Astrocyte (in vitro differentiated cells and primary cell): ENCODE data around the gene DNAJC15. TPM values are rescaled to one million over a fixed set of nuclear protein-coding genes. Genes with fewer than 3 reads are reported as not detected.

Experiments
- DNase-seq: peaks from one replicate; pipeline ENCODE4 v3.0.0-alpha.2; 2010; ENCODE audit warnings: low read depth
- FAIRE-seq: peaks from 2 replicates; lab custom pipeline; 2011; peaks lifted over from hg19 to GRCh38; lab: Jason Lieb, UNC
- H2AFZ ChIP-seq: 2 replicates; pipeline ENCODE4 v1.6.0; 2012; ENCODE audit warnings: low read depth, low read length, inconsistent platforms
- H3K27ac ChIP-seq: 2 replicates; pipeline ENCODE4 v1.5.1; 2011; ENCODE audit warnings: low read depth, low read length, inconsistent platforms
- H3K27me3 ChIP-seq: 2 replicates; pipeline ENCODE4 v1.6.0; 2011; ENCODE audit warnings: low read length, inconsistent platforms; ENCODE audit not compliant: insufficient read depth
- H3K36me3 ChIP-seq: 2 replicates; pipeline ENCODE4 v1.5.1; 2011; ENCODE audit warnings: low read length, inconsistent platforms; ENCODE audit not compliant: insufficient read depth
- H3K4me1 ChIP-seq: 2 replicates; pipeline ENCODE4 v1.5.1; 2011; ENCODE audit warnings: low read length, inconsistent platforms; ENCODE audit not compliant: insufficient read depth
- H3K4me2 ChIP-seq: 2 replicates; pipeline ENCODE4 v1.6.0; 2012; ENCODE audit warnings: low read length, inconsistent platforms
- H3K4me3 ChIP-seq: 2 replicates; pipeline ENCODE4 v1.5.1; 2011; ENCODE audit warnings: low read depth, mild to moderate bottlenecking, low read length, inconsistent platforms; ENCODE audit not compliant: insufficient read depth
- H3K79me2 ChIP-seq: 2 replicates; pipeline ENCODE4 v1.6.0; 2012; ENCODE audit warnings: mild to moderate bottlenecking, low read length, inconsistent platforms; ENCODE audit not compliant: insufficient read depth
- H3K9ac ChIP-seq: 2 replicates; pipeline ENCODE4 v1.6.0; 2012; ENCODE audit warnings: mild to moderate bottlenecking, low read length, inconsistent platforms
- H3K9me3 ChIP-seq: 2 replicates; pipeline ENCODE4 v1.5.1; 2012; ENCODE audit warnings: low read depth, mild to moderate bottlenecking, low read length, inconsistent platforms; ENCODE audit not compliant: insufficient read depth
- H4K20me1 ChIP-seq: 2 replicates; pipeline ENCODE4 v1.6.0; 2012; ENCODE audit warnings: low read length, inconsistent platforms; ENCODE audit not compliant: insufficient read depth
- H3K27ac Mint-ChIP-seq: one replicate; pipeline ENCODE4 v1.8.0; 2021; ENCODE audit warnings: mild to moderate bottlenecking, mixed read lengths; ENCODE audit not compliant: unreplicated experiment
- H3K27me3 Mint-ChIP-seq: one replicate; pipeline ENCODE4 v1.8.0; 2021; ENCODE audit warnings: low read depth, mixed read lengths; ENCODE audit not compliant: unreplicated experiment
- H3K36me3 Mint-ChIP-seq: one replicate; pipeline ENCODE4 v1.8.0; 2021; ENCODE audit warnings: low read depth, mixed read lengths; ENCODE audit not compliant: unreplicated experiment
- H3K4me1 Mint-ChIP-seq: one replicate; pipeline ENCODE4 v1.8.0; 2021; ENCODE audit warnings: low read depth, mixed read lengths; ENCODE audit not compliant: unreplicated experiment
- H3K4me3 Mint-ChIP-seq: one replicate; pipeline ENCODE4 v1.8.0; 2021; ENCODE audit warnings: mild to moderate bottlenecking, moderate library complexity, mixed read lengths; ENCODE audit not compliant: unreplicated experiment
- H3K9me3 Mint-ChIP-seq: one replicate; pipeline ENCODE4 v1.8.0; 2021; ENCODE audit warnings: mild to moderate bottlenecking, mixed read lengths; ENCODE audit not compliant: unreplicated experiment
- EZH2 ChIP-seq: IDR thresholded peaks from 2 replicates; pipeline ENCODE4 v1.6.1; 2012; ENCODE audit warnings: mild to moderate bottlenecking, low read length, inconsistent platforms; ENCODE audit not compliant: insufficient read depth
- total RNA-seq: library from RNA; stranded (reverse); gene quantifications from 2 replicates; pipeline ENCODE4 v1.2.1, GENCODE V29; 2021
- TF ChIP-seq, protein P1 (sequence below): IDR thresholded peaks from 2 replicates; pipeline ENCODE4 v1.5.1; 2011; ENCODE audit warnings: low read depth, mild to moderate bottlenecking, inconsistent platforms, low read length, moderate library complexity; ENCODE audit not compliant: insufficient read depth

Gene DNAJC15
- total RNA-seq, 1 donor from 2014 or later: 13.8 TPM

DNA sequence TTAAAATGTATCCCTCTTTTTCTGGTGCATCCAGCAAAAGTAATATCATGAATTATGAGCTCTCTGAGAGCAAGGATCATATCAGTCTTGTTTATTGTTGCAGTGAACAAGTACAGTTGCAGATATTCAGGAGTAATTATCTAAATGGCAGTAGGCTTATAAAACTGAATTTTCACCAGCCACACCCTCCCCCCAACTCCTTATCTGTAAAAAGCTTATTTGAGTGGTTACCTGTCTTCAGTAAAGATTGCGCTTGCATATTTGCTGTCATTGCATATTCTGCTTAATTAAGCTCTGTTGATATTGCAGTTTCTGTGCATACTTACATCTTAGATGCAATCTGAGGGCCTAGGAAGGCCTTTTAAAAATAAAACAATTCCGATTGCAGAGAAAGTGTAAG is 87.3 kb downstream of the DNAJC15 start:
- Histone ChIP-seq H3K9me3 (no peaks in the 10 kb centered on the region), H3K27me3 (no peaks in the 10 kb centered on the region), H3K79me2 (no peaks in the 10 kb centered on the region), H3K36me3 (no peaks in the 10 kb centered on the region), H4K20me1 (no peaks in the 10 kb centered on the region), H3K27ac (no peak overlapping the region), H3K4me2 (no peak overlapping the region), H3K4me1 (peaks cover 3% of the 10 kb centered on the region), H3K9ac (no peak overlapping the region), H3K4me3 (no peak overlapping the region), H2AFZ (no peak overlapping the region)
- Mint-ChIP-seq H3K27me3 (no peaks in the 10 kb centered on the region), H3K4me3 (no peak overlapping the region), H3K9me3 (no peaks in the 10 kb centered on the region), H3K36me3 (no peaks in the 10 kb centered on the region), H3K27ac (no peak overlapping the region), H3K4me1 (peaks cover 3% of the 10 kb centered on the region)
- TF ChIP-seq, protein P1, sequence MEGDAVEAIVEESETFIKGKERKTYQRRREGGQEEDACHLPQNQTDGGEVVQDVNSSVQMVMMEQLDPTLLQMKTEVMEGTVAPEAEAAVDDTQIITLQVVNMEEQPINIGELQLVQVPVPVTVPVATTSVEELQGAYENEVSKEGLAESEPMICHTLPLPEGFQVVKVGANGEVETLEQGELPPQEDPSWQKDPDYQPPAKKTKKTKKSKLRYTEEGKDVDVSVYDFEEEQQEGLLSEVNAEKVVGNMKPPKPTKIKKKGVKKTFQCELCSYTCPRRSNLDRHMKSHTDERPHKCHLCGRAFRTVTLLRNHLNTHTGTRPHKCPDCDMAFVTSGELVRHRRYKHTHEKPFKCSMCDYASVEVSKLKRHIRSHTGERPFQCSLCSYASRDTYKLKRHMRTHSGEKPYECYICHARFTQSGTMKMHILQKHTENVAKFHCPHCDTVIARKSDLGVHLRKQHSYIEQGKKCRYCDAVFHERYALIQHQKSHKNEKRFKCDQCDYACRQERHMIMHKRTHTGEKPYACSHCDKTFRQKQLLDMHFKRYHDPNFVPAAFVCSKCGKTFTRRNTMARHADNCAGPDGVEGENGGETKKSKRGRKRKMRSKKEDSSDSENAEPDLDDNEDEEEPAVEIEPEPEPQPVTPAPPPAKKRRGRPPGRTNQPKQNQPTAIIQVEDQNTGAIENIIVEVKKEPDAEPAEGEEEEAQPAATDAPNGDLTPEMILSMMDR: no peak
- TF ChIP-seq EZH2: no peak
- DNase-seq: no peak
- FAIRE-seq: no peak

DNA sequence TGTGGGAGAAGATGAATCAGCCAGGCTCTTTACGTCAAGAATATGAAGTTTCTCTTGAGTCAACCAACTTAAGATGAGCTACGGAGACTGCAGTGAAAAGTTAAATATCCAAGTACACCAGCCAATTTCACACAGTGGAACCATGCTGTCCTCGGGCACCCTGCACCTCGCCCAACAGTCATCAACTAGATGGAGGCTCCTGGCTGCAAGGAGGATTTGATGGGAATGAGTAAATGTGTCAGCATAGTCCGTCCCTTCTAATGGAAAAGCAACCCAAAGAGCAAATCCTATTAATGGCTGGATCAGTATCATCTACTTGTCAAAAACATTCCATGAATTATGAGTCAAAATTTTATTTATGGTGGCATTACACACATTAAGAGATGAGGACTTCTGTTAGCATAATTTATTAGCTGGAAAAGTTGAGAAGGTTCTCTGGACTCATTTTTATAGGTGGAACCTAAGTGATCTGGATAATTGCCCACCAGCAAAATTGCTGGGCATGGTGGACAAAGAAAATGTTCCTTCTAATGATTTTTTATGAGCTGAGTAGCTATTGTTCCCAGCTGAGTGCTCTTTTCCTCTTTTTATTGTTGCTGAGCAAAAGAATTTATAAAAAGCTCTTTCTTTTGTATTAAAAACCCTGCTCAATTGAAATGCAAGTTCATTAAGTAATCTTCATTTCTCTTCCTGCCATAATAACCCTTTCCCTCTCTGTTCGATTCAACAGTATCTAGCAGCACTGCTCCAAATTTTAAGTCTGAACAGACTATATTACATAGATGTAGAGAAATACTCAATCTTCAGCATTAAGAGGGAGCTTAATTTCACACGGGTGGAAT is 88.4 kb downstream of the DNAJC15 start:
- H3K4me3 ChIP-seq: no peak overlapping the region
- no peak overlapping the region for H3K27ac ChIP-seq
- H4K20me1 ChIP-seq: no peaks in the 10 kb centered on the region
- H3K9me3 ChIP-seq: no peaks in the 10 kb centered on the region
- no peak overlapping the region for H2AFZ ChIP-seq
- H3K79me2 ChIP-seq: no peaks in the 10 kb centered on the region
- Mint-ChIP-seq H3K9me3 (no peaks in the 10 kb centered on the region), H3K27ac (no peak overlapping the region), H3K4me3 (no peak overlapping the region), H3K36me3 (no peaks in the 10 kb centered on the region), H3K27me3 (no peaks in the 10 kb centered on the region), H3K4me1 (peaks cover 3% of the 10 kb centered on the region)
- no peak overlapping the region for H3K9ac ChIP-seq
- no peak for TF ChIP-seq EZH2
- TF ChIP-seq, protein P1: no peak
- H3K4me1 ChIP-seq: peaks cover 3% of the 10 kb centered on the region
- no peak for DNase-seq
- H3K4me2 ChIP-seq: no peak overlapping the region
- no peaks in the 10 kb centered on the region for H3K27me3 ChIP-seq
- no peaks in the 10 kb centered on the region for H3K36me3 ChIP-seq
- FAIRE-seq: no peak

DNA sequence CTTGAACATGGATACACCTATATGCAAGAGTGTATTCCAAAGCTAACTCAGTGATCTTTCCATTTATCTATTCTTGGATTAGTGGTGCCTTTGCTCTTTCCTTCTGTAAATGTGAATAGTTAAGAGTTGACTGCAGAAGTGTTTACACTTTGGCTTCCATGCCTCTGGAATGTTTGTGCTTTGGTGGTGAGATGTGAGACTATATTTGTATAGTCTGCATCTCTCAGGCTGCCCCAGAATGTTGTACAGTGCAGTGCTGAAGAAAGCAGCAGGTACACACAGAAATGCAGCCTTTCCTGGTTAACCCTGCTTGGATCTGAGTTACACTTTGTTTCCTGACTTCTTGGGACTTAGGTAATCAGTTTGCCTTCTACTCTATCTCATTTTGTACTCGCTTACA is 90.2 kb downstream of the DNAJC15 start:
- Histone ChIP-seq H3K4me2 (no peak overlapping the region), H2AFZ (no peak overlapping the region), H3K9ac (no peak overlapping the region), H3K79me2 (no peaks in the 10 kb centered on the region), H3K27me3 (no peaks in the 10 kb centered on the region), H4K20me1 (no peaks in the 10 kb centered on the region), H3K4me3 (no peak overlapping the region), H3K4me1 (no peaks in the 10 kb centered on the region), H3K36me3 (no peaks in the 10 kb centered on the region), H3K27ac (no peak overlapping the region), H3K9me3 (no peaks in the 10 kb centered on the region)
- DNase-seq (peak; percentile 8), FAIRE-seq (no peak)
- Mint-ChIP-seq H3K36me3 (peaks cover under 1% of the 10 kb centered on the region), H3K4me1 (peaks cover 3% of the 10 kb centered on the region), H3K4me3 (no peak overlapping the region), H3K27me3 (no peaks in the 10 kb centered on the region), H3K9me3 (no peaks in the 10 kb centered on the region), H3K27ac (no peak overlapping the region)
- no peak for TF ChIP-seq EZH2
- TF ChIP-seq, protein P1: no peak
